ENCODE measurements around the gene FAM169A. TPM values are rescaled to one million over a fixed set of nuclear protein-coding genes. Genes with fewer than 3 reads are reported as not detected.
"Not testable (repeated sequence)": the region's sequence is repeated elsewhere in the genome, so short reads cannot be mapped to it uniquely, and the experiment has no call there.

FAM169A gene
- total and polyA plus RNA-seq, 8 donors, result under 0.01 to 11.2 (median 0.35) TPM; not detected in 1

DNA sequence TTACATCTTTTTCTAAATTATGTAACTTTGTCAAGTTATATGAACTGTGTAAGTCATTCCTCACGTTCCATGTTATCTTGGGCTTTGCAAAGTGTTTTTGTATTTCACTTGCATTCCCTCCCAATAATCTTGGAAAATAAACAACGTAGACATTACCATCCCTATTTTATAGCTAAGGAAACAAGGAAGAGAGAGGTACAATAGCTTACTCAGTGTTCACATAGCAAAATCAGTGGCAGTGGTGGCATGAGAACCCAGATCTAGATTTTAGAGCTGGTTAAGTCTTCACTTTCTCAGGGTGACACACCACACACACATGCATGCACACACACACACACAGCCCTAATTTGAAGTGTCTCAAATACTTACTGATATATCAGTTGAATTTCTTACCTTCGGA is 65.0 kb downstream of the FAM169A start:
- Histone ChIP-seq H3K27me3 (no peaks in the 10 kb centered on the region), H3K36me3 (peaks cover 0 to 6% (median 0%) of the 10 kb centered on the region in 4 donors), H3K4me3 (no peak overlapping the region), H3K4me1 (no peaks in the 10 kb centered on the region), H3K27ac (no peak overlapping the region), H3K9me3 (no peaks in the 10 kb centered on the region)
- intact Hi-C loops (cut with DNase I; ENCODE audit: low total_unique reads), result no loop called here
- DNase-seq, result no peak
- no peak for TF ChIP-seq EP300 (IDR thresholded peaks at IDR 0.05)
- no peak for TF ChIP-seq POLR2AphosphoS5 (IDR thresholded peaks at IDR 0.05)
- TF ChIP-seq, protein P1, sequence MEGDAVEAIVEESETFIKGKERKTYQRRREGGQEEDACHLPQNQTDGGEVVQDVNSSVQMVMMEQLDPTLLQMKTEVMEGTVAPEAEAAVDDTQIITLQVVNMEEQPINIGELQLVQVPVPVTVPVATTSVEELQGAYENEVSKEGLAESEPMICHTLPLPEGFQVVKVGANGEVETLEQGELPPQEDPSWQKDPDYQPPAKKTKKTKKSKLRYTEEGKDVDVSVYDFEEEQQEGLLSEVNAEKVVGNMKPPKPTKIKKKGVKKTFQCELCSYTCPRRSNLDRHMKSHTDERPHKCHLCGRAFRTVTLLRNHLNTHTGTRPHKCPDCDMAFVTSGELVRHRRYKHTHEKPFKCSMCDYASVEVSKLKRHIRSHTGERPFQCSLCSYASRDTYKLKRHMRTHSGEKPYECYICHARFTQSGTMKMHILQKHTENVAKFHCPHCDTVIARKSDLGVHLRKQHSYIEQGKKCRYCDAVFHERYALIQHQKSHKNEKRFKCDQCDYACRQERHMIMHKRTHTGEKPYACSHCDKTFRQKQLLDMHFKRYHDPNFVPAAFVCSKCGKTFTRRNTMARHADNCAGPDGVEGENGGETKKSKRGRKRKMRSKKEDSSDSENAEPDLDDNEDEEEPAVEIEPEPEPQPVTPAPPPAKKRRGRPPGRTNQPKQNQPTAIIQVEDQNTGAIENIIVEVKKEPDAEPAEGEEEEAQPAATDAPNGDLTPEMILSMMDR (IDR thresholded peaks at IDR 0.05), result no peak
- TF ChIP-seq POLR2A (IDR thresholded peaks at IDR 0.05), result no peak
- WGBS, 5 donors, result 76 to 82% (median 76%) methylated on average over 3 of the region's 3 CpGs

GRCh38 chr5:74798977-74799911 is 66.9 kb downstream of the FAM169A start:
- 91 to 95% (median 92%) methylated on average over 21 of the region's 21 CpGs for WGBS, 5 donors
- intact Hi-C loops (cut with DNase I; ENCODE audit: low total_unique reads), result no loop called here
- Histone ChIP-seq H3K4me1 (no peaks in the 10 kb centered on the region), H3K27ac (no peak overlapping the region), H3K9me3 (no peaks in the 10 kb centered on the region), H3K27me3 (no peaks in the 10 kb centered on the region), H3K36me3 (peaks cover 0 to 6% (median 0%) of the 10 kb centered on the region in 4 donors), H3K4me3 (no peak overlapping the region)
- TF ChIP-seq EP300 (IDR thresholded peaks at IDR 0.05) (no peak), POLR2AphosphoS5 (IDR thresholded peaks at IDR 0.05) (no peak), POLR2A (IDR thresholded peaks at IDR 0.05) (no peak)
- TF ChIP-seq, protein P1 (IDR thresholded peaks at IDR 0.05), result no peak
- no peak for DNase-seq

- H3K36me3 ChIP-seq; H3K4me1 ChIP-seq; intact Hi-C loops (cut with DNase I; ENCODE audit: low total_unique reads); H3K27me3 ChIP-seq; H3K4me3 ChIP-seq; H3K9me3 ChIP-seq; H3K27ac ChIP-seq; DNase-seq: not testable (repeated sequence)
- WGBS, 5 donors, result 91 to 97% (median 94%) methylated on average over 3 of the region's 3 CpGs
These were observed 74.5 kb downstream of the FAM169A start for GRCh38 chr5:74791669-74792068.

DNA sequence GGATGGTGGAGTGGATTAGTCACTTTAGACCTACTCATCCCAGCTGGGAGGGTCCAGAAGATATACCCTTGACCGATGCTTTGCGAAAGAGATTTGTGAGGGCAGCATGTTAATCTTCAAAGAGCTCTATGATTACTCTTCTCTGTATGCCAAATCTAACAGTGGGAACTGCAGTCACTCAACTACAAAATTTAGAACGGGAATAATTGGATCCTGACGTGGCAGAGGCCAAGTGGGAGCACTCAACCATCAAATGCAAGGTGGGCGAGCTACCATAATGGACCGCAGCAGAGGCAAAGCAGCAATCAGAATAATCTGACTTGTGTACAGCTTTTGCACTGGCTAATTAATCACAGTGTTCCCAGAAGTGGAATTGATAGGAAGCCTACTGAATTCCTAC is 78.8 kb downstream of the FAM169A start:
- 92 to 98% (median 94%) methylated on average over 6 of the region's 6 CpGs for WGBS, 5 donors
- intact Hi-C loops (cut with DNase I; ENCODE audit: low total_unique reads), result no loop called here

More for the DNA sequence above, 78.8 kb downstream of the FAM169A start:
- Histone ChIP-seq H3K4me1 (no peaks in the 10 kb centered on the region), H3K9me3 (peaks cover 0 to 2% (median 0%) of the 10 kb centered on the region in 4 donors), H3K4me3 (no peak overlapping the region), H3K36me3 (peaks cover 0 to 8% (median 0%) of the 10 kb centered on the region in 4 donors), H3K27ac (no peak overlapping the region), H3K27me3 (no peaks in the 10 kb centered on the region)
- no peak for DNase-seq
- TF ChIP-seq EP300 (IDR thresholded peaks at IDR 0.05) (no peak), POLR2A (IDR thresholded peaks at IDR 0.05) (no peak), POLR2AphosphoS5 (IDR thresholded peaks at IDR 0.05) (no peak)
- TF ChIP-seq, protein P1 (IDR thresholded peaks at IDR 0.05), result no peak
